ENCODE data around the gene PLA2G6.
"Not testable (repeated sequence)": the region's sequence is repeated elsewhere in the genome, so short reads cannot be mapped to it uniquely, and the experiment has no call there.

GRCh38 chr22:38177571-38177925 is 4.1 kb downstream of the PLA2G6 start:
- TF ChIP-seq BACH1 (IDR thresholded peaks at IDR 0.05; ENCODE audit: low read length); EZH2 (IDR thresholded peaks at IDR 0.05; ENCODE audit: low read depth, low read length, severe bottlenecking); NRF1 (IDR thresholded peaks at IDR 0.05; ENCODE audit: low read depth, low read length); EP300 (IDR thresholded peaks at IDR 0.05; ENCODE audit: borderline replicate concordance in 1 of 2, low read depth in 2 of 2, low read length in 2 of 2); JUN (IDR thresholded peaks at IDR 0.05; ENCODE audit: low read depth, low read length); CTCF (IDR thresholded peaks at IDR 0.05; ENCODE audit: control extremely low read depth in 1 of 3, insufficient read depth in 1 of 3, low read depth in 1 of 3, low read length in 3 of 3); ATF2 (IDR thresholded peaks at IDR 0.05; ENCODE audit: low read length): not testable (repeated sequence)
